A673 (cell line): Measurements from ENCODE around the gene HHLA2. TPM values are rescaled to one million over a fixed set of nuclear protein-coding genes. Genes with fewer than 3 reads are reported as not detected.
A peak's percentile ranks its signal among the peaks of the same experiment; 100 is the strongest.

ENCODE experiments used
- Bru-seq: library from RNA; stranded (reverse); fragments of 400-500 nt; gene quantifications from one replicate; lab custom pipeline; 2021; lab: Mats Ljungman, UMichigan
- BruChase-seq, 2 experiments: library from RNA; stranded (reverse); fragments of 400-500 nt; gene quantifications; one replicate each; lab custom pipeline; 2021; lab: Mats Ljungman, UMichigan
- BruUV-seq: library from RNA; stranded (reverse); fragments of 400-500 nt; replicated peaks from 2 replicates; lab custom pipeline; 2021; lab: Mats Ljungman, UMichigan
- CTCF ChIA-PET: fragments of 300-600 bp; sonication (Branson Sonifier 250); formaldehyde crosslinking; loops from one replicate; lab custom pipeline; 2022; ENCODE audit warnings: antibody characterized with exemption; lab: Charles Lee
- POLR2A ChIA-PET: fragments of 300-600 bp; sonication (Branson Sonifier 250); formaldehyde crosslinking; loops from one replicate; lab custom pipeline; 2022; ENCODE audit warnings: antibody characterized with exemption; ENCODE audit not compliant: low non-redundant PET; lab: Charles Lee
- DNase-seq: peaks from one replicate; pipeline ENCODE4 v3.0.0-alpha.2; 2015; ENCODE audit warnings: low spot score
- H3K27ac ChIP-seq: fragments of 200-600 bp; sonication (generic); 2 replicates; pipeline ENCODE4 v1.5.1; 2016; ENCODE audit warnings: mixed run types, low read depth, mild to moderate bottlenecking, mixed read lengths, antibody characterized with exemption, low read length; ENCODE audit not compliant: poor library complexity, severe bottlenecking
- H3K27me3 ChIP-seq: fragments of 200-600 bp; sonication (generic); replicated peaks from 2 replicates; pipeline ENCODE4 v1.6.1; 2017; ENCODE audit warnings: mixed run types, low read depth, mild to moderate bottlenecking, mixed read lengths, antibody characterized with exemption, low read length; ENCODE audit not compliant: insufficient read depth, poor library complexity
- H3K36me3 ChIP-seq: fragments of 200-600 bp; sonication (generic); 2 replicates; pipeline ENCODE4 v1.6.1; 2016; ENCODE audit warnings: mixed run types, mild to moderate bottlenecking, mixed read lengths, antibody characterized with exemption, low read length; ENCODE audit not compliant: insufficient read depth, poor library complexity, severe bottlenecking
- H3K4me1 ChIP-seq: fragments of 200-600 bp; sonication (generic); 2 replicates; pipeline ENCODE4 v1.6.1; 2017; ENCODE audit warnings: mixed run types, mild to moderate bottlenecking, mixed read lengths, antibody characterized with exemption, low read length; ENCODE audit not compliant: insufficient read depth, poor library complexity, severe bottlenecking
- H3K4me3 ChIP-seq: fragments of 200-600 bp; sonication (generic); 2 replicates; pipeline ENCODE4 v1.5.1; 2016; ENCODE audit warnings: low read depth, mixed run types, mild to moderate bottlenecking, mixed read lengths, low read length; ENCODE audit not compliant: poor library complexity, severe bottlenecking
- H3K9me3 ChIP-seq: fragments of 200-600 bp; sonication (generic); 2 replicates; pipeline ENCODE4 v1.6.1; 2016; ENCODE audit warnings: mixed run types, low read depth, mild to moderate bottlenecking, mixed read lengths, antibody characterized with exemption, low read length; ENCODE audit not compliant: poor library complexity, severe bottlenecking
- CTCF ChIP-seq: fragments of 300-800, 200-600 bp; sonication (generic); conservative IDR thresholded peaks from 2 replicates; pipeline ENCODE4 v1.5.1; 2017; ENCODE audit warnings: low read depth, mild to moderate bottlenecking, antibody characterized with exemption, low read length, moderate library complexity, mixed read lengths
- EZH2 ChIP-seq: fragments of 200-600 bp; sonication (generic); IDR thresholded peaks from 2 replicates; pipeline ENCODE4 v1.6.1; 2017; ENCODE audit warnings: borderline replicate concordance, low read depth, mild to moderate bottlenecking, mixed read lengths, antibody characterized with exemption, low read length; ENCODE audit not compliant: poor library complexity, severe bottlenecking
- intact Hi-C: fragments of 100-400 bp; cut with micrococcal nuclease; formaldehyde crosslinking; loops from one replicate; pipeline ENCODE4 v1.10.0; 2022; ENCODE audit not compliant: unreplicated experiment
- long read RNA-seq: library from polyadenylated mRNA; stranded (forward); transcript quantifications from one replicate; pipeline ENCODE4 v2.0.0, GENCODE V29; 2022
- total RNA-seq: library from RNA; stranded (reverse); gene quantifications from 2 replicates; pipeline ENCODE4 v1.2.3, GENCODE V29; 2021

HHLA2 gene
- not detected in 2 replicates for total RNA-seq
- percentile 1 among the genes with signal in this experiment for Bru-seq, nascent RNA
- BruChase-seq, experiment 1, labeled RNA remaining after a 2-hour chase: percentile 4 among the genes with signal in this experiment
- BruChase-seq, experiment 2, labeled RNA remaining after a 6-hour chase: percentile 2 among the genes with signal in this experiment
- long read RNA-seq: 0 reads

- no TSS peak for BruUV-seq
- ChIA-PET POLR2A (no interaction called here), CTCF (no interaction called here)
- Histone ChIP-seq H3K27ac (no peak within 1 kb of the TSS), H3K27me3 (peaks cover 6% of the 10 kb centered on the region), H3K9me3 (no peaks in the 10 kb centered on the region), H3K4me1 (no peaks in the 10 kb centered on the region), H3K36me3 (no peaks in the 10 kb centered on the region), H3K4me3 (no peak within 1 kb of the TSS)
- no peak for DNase-seq
- TF ChIP-seq CTCF: no peak
- no peak for TF ChIP-seq EZH2
- intact Hi-C loops: no loop called here
Observed at GRCh38 chr3:108296239-108296638, at the start of gene HHLA2. TSS of gene HHLA2 (plus strand) at chr3:108296548. CDS start at chr3:108351814, 55,266 bp downstream.

- ChIA-PET CTCF (no interaction called here), POLR2A (interaction anchor here (0.6 to 0.7 kb wide), 2 partner anchors 11 to 106 kb away, joined by 4 to 6 read pairs; no protein-coding TSS in a partner anchor)
- intact Hi-C loops: no loop called here
- H3K27ac ChIP-seq: no peak overlapping the region
- no peaks in the 10 kb centered on the region for H3K27me3 ChIP-seq
- no peaks in the 10 kb centered on the region for H3K9me3 ChIP-seq
- no peak overlapping the region for H3K4me3 ChIP-seq
- DNase-seq: no peak
- BruUV-seq: no TSS peak
- no peak for TF ChIP-seq CTCF
- TF ChIP-seq EZH2: no peak
- no peaks in the 10 kb centered on the region for H3K4me1 ChIP-seq
- no peaks in the 10 kb centered on the region for H3K36me3 ChIP-seq
Observed at GRCh38 chr3:108250626-108251025, 45.7 kb upstream of the HHLA2 start.

- Histone ChIP-seq H3K4me1 (peaks cover under 1% of the 10 kb centered on the region), H3K27ac (no peak overlapping the region), H3K36me3 (no peaks in the 10 kb centered on the region), H3K27me3 (no peaks in the 10 kb centered on the region), H3K9me3 (no peaks in the 10 kb centered on the region), H3K4me3 (no peak overlapping the region)
- ChIA-PET POLR2A (interaction anchor here (0.6 kb wide), 1 partner anchor 106 kb away, joined by 6 read pairs; no protein-coding TSS in a partner anchor), CTCF (no interaction called here)
- TF ChIP-seq EZH2: no peak
- no peak for DNase-seq
- BruUV-seq: no TSS peak
- intact Hi-C loops: no loop called here
Observed at GRCh38 chr3:108251265-108251664, 45.1 kb upstream of the HHLA2 start.

- no peak for TF ChIP-seq EZH2
- no peak for TF ChIP-seq CTCF
- POLR2A ChIA-PET: no interaction called here
- CTCF ChIA-PET: no interaction called here
- no peaks in the 10 kb centered on the region for H3K36me3 ChIP-seq
- BruUV-seq: no TSS peak
- H3K27ac ChIP-seq: no peak overlapping the region
- no peaks in the 10 kb centered on the region for H3K9me3 ChIP-seq
- H3K4me1 ChIP-seq: peaks cover 6% of the 10 kb centered on the region
- H3K27me3 ChIP-seq: no peaks in the 10 kb centered on the region
- no peak for DNase-seq
- intact Hi-C loops: no loop called here
- no peak overlapping the region for H3K4me3 ChIP-seq
Observed at GRCh38 chr3:108251844-108252243, 44.5 kb upstream of the HHLA2 start.
